NCI-H748 (cell line): Measurements from ENCODE around the gene SHISAL1.

Experiments used
- DNase-seq: peaks from one replicate; lab custom pipeline; 2025; ENCODE audit not compliant: unreplicated experiment; lab: John Stamatoyannopoulos, UW

The SHISAL1 gene

GRCh38 chr22:44211946-44212930 is 100.5 kb downstream of the SHISAL1 start:
- no peak for DNase-seq

- no peak for DNase-seq
Observed at GRCh38 chr22:44211256-44211945, 101.3 kb downstream of the SHISAL1 start.

GRCh38 chr22:44210722-44211121 is 102.0 kb downstream of the SHISAL1 start:
- DNase-seq = no peak

- no peak for DNase-seq
Observed at GRCh38 chr22:44209343-44209742, 103.4 kb downstream of the SHISAL1 start.

- DNase-seq = no peak
Observed at GRCh38 chr22:44207981-44208317, 104.8 kb downstream of the SHISAL1 start.

- no peak for DNase-seq
Observed at GRCh38 chr22:44207173-44207980, 105.4 kb downstream of the SHISAL1 start.

- DNase-seq = no peak
Observed at GRCh38 chr22:44206696-44207095, 106.1 kb downstream of the SHISAL1 start.

GRCh38 chr22:44206330-44206645 is 106.5 kb downstream of the SHISAL1 start:
- no peak for DNase-seq

GRCh38 chr22:44205516-44206329 is 107.0 kb downstream of the SHISAL1 start:
- DNase-seq = no peak

- no peak for DNase-seq
Observed at GRCh38 chr22:44204739-44205515, 107.8 kb downstream of the SHISAL1 start.

GRCh38 chr22:44203203-44203602 is 109.5 kb downstream of the SHISAL1 start:
- DNase-seq = no peak

GRCh38 chr22:44202261-44202789 is 110.4 kb downstream of the SHISAL1 start:
- no peak for DNase-seq

- no peak for DNase-seq
Observed at GRCh38 chr22:44201665-44202064, 111.1 kb downstream of the SHISAL1 start.

GRCh38 chr22:44200855-44201550 is 111.7 kb downstream of the SHISAL1 start:
- no peak for DNase-seq

GRCh38 chr22:44200451-44200850 is 112.3 kb downstream of the SHISAL1 start:
- no peak for DNase-seq

- DNase-seq = no peak
Observed at GRCh38 chr22:44199866-44200265, 112.9 kb downstream of the SHISAL1 start.

GRCh38 chr22:44199164-44199563 is 113.6 kb downstream of the SHISAL1 start:
- DNase-seq = no peak

- no peak for DNase-seq
Observed at GRCh38 chr22:44197271-44197670, 115.5 kb downstream of the SHISAL1 start.

GRCh38 chr22:44196731-44197131 is 116.0 kb downstream of the SHISAL1 start:
- no peak for DNase-seq
